HPDE6-E6E7 (cell line): Measurements from ENCODE around the gene POU2AF3.
"Not testable (repeated sequence)": the region's sequence is repeated elsewhere in the genome, so short reads cannot be mapped to it uniquely, and the experiment has no call there.

Experiments used
- DNase-seq: peaks from one replicate; pipeline ENCODE4 v3.0.0; 2011; ENCODE audit warnings: missing footprints; ENCODE audit errors: extremely low spot score

The POU2AF3 gene, protein sequence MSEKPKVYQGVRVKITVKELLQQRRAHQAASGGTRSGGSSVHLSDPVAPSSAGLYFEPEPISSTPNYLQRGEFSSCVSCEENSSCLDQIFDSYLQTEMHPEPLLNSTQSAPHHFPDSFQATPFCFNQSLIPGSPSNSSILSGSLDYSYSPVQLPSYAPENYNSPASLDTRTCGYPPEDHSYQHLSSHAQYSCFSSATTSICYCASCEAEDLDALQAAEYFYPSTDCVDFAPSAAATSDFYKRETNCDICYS

DNA sequence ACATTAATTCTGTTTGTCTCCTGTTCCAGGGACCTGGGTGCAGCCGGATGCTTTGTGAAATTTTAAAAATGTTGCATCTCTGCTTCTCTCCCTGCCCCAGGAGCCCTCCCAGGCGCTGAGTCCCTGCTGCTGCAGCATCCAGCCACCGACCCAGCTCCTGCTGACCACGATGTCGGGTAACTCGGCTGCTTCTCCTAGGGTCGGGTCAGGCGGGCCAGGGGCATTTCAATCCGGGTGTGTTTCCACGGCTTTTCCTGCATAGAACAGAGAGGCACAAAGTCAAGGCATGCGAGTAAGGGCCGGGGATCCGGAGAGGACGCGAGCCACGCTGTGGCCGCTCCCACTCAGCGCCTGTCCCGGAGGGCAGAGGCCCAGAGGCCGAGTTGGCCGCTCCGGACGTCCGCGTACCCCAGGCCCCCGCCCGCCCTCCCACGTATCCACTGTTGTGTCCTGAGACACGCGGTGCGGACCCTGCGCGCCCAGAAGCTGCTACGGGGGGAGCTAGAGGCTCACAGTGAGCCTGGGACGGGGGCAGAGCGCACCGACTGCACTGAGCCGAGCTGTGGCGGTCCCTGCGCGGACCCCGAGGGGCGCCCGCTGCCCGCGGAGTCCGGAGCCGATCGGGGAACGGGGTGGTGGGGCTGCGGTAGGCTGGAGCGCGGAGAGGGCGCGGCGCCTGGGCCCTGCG is at the start of gene POU2AF3:
Gene POU2AF3, plus strand, starts transcription at position 134 of the 688 bp plus-strand sequence. Its CDS starts 36 bp downstream, at position 170.
- no peak for DNase-seq

DNA sequence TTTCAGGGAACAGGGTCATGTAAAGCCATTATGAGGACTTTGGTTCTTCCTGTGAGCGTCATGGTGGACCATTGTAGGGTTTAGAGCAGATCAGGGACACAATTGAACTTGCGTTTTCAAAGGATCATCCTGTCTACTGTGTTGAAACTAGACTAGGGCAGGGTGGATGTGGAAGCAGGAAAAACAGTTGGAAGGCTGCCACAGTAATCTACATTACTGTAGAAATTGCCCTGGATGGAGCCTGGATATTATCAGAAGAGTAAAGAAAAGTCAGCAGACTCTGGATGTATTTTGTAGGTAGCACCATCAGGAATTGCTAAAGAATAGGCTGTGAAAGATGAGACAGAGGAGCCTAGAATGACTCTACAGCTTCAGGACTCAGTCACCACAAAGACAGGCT is 47.4 kb upstream of the POU2AF3 start:
- DNase-seq = no peak

DNA sequence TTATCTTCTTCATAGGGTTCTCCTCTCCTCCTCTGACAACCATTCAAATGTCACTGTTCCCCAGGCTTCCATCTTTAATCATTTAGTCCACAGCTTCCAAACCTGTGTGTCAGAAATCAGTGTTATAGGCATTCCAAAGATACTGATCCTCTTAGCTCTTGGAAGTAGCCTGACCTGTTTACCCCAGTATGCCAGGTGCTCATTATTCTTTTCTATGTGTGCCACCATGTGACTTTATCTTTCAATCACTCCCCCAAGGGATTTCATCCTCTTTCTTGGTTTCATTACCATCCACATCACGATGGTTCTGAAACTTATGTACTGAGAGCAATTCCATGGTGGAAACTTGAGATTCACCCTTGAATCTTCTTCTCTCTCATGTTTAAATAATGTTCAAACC is 45.2 kb upstream of the POU2AF3 start:
- DNase-seq = no peak

DNA sequence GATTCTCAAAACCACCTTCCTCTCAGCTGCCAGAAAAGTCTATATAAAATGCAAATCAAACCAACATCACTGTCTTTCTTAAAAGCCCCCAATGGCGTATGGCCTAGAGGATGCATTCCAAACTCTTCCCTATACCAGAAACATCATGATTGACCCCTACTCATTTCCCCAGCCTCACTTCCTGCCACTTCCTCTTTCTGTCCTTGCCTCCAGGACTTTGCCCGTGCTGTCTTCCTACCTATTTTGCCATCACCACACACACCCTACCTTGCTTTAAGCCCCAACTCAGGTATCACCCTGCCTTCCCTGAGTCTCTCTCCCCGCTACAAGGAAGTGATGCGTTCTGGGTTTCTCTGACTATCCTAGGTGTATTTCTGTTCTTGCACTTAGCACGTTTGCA is 44.7 kb upstream of the POU2AF3 start:
- no peak for DNase-seq

DNA sequence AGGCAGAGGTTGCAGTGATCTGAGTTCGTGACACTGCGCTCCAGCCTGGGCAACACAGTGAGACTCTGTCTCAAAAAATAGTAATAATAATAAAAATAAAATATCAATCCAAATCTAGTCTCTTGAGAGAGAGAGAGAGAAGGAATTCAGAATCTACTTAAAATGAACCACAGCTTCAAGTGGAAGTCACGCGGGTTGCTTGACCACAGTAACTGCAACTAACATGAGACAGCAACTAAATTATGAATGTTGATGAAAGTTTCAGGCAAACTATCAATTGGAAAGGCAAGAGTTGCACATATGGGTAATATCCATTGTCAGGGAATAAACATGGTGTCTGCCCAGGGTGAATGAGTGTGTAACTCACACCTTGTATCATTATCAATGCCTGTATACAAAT is 40.3 kb upstream of the POU2AF3 start:
- DNase-seq = no peak

DNA sequence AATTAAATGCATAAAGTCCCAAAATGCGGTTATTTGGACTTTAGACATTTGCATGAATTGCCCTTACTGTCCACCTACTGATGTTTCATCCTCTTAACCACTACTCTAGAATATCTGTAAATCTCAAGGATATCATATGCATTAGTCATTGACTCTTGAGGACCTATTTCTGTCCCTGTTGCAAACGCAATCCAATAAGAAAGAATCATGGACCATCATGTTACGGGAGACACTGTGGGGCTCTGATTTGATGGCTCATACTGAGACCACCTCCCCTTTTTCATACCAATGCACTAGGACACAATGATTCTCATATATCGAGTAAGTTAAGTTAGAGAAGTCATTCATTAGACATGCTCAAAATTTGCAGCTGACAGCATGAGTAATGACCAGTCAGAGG is 38.5 kb upstream of the POU2AF3 start:
- DNase-seq = no peak

DNA sequence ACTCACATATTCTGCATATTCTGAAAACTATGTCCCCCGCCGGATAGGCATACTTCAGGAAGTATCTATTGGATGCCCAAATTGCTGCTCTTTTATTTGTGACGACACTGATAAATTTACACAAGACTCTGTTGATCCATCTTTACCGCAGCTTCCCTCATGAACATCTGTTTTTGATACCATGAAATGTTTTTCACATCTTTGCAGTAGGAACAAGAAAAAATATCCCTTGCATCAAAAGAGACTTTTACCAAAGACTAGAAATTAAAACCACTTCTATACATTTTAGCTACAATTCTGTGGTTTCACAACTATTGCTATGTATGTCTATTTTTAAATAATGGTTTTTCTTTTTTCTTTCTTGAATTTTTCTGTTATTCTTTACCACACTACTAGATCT is 37.5 kb upstream of the POU2AF3 start:
- DNase-seq = no peak

DNA sequence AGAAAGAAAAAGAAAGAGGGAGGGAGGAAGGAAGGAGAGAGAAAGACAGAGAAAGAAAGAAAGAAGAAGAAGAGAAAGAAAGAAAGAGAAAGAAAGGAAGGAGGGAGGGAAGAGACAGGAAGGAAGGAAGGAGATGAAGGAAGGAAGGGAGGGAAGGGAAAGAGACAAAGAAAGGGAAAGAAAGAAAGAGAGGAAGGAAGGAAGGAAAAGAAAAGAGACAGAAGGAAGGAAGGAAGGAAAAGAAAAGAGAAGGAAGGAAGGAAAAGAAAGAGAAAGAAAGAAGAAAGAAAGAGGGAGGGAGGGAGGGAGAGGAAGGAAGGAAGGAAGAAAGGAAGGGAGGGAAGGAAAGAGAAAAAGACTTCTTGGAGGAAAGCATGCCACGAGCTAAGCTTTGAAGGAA is 33.7 kb upstream of the POU2AF3 start:
- no peak for DNase-seq

DNA sequence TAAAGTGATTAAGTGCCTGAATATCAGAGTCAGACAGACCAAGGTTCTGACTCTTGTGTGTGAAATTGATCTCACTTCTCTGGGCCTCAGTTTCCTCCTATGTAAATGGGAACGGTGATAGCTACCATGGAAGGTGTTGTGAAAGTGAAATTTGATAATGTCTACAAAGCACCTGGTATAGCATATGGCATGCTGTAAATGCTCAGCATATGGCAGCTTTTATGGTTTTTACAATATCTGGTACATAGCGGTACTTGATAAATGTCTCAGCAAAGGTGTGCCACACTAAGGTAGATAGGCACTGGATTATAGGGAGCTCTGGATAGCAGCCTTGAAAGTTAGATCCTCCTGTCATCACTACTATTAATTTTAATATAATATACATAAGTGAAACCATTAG is 32.9 kb upstream of the POU2AF3 start:
- DNase-seq = no peak

DNA sequence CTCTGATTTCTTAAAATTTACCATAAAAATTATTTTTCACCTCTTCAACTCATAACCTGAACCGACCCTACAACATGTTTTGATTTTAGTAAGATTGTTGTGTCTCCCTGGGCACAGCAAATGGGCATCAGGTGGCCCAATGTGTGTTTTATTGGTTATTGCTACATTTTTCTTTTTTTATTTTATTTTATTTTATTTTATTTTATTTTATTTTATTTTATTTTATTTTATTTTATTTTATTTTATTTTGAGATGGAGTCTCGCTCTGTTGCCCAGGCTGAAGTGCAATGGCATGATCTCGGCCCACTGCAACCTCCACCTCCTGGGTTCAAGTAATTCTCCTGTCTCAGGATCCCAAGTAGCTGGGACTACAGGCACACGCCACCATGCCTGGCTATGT is 30.0 kb upstream of the POU2AF3 start:
- not testable (repeated sequence) for DNase-seq

DNA sequence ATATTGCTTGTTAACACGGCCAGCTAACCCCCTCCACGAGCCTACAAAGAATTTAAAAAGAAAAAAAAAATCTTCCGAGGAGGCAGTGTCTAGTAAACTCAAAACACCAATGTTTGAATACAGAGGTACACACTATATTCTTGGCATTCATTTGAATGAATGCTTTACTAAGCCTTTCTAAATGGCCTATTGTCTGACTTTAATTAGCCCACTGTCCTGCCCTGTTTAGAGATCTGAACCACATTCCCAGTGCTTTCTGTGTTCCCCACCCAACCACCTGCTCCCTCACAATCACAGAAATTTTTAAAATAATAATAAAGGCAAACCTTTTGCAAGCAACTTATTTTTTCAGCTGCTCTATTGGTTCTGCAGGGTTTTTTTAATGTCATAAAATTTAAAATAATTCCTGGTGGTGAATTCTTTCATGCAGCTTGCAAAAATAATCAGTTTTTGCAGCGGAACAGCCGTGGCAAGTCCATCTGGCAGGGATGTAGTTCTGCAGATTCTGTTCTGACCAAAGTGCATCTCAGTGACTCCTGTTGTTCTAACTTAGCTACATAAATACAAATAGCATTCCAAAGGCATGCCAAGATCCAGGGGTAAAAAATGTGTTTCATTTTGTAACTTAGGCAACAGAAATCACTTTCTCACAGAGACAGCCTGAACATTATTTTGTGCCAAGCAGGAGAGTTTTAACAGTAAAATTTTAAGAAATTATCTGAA is 29.0 kb upstream of the POU2AF3 start:
- no peak for DNase-seq

DNA sequence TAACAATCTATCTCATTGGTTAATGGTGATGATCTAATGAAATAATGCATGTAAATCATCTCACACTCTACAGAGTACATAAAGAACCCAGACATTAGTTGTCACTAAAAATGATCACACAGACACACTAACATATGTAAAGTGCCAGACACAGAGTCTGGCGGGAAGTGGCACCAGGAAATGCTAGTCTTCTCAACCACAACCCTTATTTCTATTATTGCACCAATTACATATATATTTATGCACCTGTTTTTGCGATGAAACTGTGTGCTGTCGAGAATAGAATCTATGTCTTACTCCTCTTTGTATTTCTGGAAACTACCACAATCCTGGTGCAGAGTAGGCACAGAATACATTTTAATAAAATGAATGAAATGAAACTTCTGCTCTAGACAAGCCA is 25.9 kb upstream of the POU2AF3 start:
- no peak for DNase-seq

DNA sequence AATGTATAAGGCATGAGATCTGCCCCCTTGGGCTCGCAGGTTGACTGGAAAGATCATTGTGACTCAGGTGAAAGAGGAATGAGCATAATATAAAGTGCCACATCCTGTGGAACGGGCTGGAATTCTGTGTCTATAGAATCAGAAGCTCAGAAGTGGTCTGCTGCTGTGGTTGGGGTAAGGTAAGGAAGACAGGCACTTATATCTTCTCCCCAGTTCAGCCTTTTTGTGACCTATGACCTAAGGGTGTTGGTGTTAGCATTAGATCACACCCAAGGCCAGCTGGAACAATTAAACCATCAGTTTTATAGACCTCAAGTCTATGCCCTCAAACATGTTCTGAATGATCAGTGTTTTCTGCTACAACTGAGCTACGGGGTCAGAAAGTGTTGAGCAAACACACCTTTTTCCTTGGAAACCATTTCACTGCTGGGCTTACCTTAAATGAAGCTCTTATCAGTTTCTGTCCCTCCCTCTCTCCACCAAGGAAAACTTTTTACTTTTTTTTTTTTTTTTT is 15.7 kb upstream of the POU2AF3 start:
- DNase-seq = no peak

DNA sequence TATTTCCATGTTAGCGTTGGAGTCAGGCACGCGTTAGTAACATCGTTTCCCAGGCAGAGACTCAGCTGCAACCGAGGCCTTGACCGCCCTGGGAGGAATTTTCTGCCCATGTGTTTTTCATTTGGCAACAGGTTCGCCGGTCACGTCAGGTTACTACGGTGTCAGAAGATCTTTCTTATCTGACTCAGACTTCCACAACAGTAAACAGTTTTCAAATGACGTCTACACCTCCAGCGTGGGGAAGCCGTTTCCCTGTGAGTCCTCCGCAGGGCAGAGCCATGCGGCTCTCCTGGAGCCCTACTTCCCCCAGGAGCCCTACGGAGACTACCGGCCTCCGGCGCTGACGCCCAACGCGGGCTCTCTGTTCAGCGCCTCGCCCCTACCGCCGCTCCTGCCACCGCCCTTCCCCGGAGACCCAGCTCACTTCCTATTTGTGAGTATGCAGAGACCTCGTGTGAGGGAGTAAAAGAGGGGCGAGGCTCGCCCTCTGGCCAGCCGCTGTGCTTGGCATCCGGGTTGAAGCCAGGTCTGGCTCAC is 14.3 kb upstream of the POU2AF3 start:
- no peak for DNase-seq

DNA sequence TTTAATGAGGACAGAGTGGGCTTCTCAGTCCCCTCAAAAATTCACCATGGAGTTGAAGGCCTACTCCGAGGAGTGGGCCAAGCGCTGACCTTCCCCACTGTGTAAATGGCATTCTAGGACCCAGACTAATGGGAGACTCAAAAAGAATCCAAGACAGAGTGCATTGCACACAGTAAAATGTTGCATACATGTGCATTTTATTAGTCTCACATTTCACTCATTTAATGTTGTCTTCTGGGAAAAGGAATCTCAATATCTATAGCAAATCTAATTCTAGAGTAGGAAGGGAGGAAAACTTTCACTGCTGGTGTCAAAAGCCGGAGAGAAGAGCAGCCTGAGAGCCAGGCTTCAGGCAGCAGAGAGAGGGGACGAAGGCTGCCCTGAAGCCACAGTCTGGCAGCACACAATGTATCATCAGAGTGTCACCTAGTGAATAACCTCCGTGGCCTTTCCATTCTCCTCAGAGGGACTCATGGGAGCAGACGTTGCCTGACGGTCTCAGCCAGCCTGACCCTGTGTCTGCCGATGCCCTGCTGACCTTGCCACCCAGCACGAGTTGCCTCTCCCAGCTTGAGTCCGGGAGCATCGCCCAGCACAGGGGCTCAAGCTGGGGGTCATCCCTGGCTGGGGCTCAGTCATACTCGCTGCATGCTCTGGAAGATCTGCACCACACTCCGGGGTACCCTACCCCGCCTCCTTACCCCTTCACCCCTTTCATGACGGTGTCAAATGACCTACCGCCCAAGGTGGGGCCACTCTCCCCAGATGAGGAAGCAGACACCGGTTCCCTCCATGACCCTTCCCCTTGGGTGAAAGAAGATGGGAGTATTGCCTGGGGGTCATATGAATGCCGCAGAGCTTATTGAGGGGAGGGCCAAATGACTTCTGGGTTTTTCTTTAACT is 12.9 kb upstream of the POU2AF3 start:
- no peak for DNase-seq

DNA sequence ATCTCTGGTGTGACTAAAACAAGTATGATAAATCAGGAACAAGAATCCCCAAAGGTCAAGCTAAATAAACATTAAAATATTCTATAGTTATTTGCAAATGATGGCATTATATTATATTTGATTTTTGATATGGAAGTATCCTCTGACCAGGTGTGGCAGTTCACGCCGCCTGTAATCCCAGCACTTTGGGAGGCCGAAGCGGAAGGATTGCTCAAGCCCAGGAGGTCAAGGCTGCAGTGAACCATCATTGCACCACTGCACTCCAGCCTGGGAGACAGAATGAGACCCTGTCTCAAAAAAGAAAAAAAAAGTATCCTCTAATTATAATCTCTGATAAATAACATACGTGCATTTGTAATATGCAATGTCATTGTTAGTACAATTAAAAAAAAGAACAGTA is 6.6 kb upstream of the POU2AF3 start:
- DNase-seq = no peak

DNA sequence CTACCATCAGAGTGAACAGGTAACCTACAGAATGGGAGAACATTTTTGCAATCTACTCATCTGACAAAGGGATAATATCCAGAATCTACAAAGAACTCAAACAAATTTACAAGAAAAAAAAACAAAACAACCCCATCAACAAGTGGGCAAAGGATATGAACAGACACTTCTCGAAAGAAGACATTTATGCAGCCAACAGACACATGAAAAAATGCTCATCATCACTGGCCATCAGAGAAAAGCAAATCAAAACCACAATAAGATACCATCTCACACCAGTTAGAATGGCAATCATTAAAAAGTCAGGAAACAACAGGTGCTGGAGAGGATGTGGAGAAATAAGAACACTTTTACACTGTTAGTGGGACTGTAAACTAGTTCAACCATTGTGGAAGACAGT is 5.9 kb upstream of the POU2AF3 start:
- DNase-seq = not testable (repeated sequence)

DNA sequence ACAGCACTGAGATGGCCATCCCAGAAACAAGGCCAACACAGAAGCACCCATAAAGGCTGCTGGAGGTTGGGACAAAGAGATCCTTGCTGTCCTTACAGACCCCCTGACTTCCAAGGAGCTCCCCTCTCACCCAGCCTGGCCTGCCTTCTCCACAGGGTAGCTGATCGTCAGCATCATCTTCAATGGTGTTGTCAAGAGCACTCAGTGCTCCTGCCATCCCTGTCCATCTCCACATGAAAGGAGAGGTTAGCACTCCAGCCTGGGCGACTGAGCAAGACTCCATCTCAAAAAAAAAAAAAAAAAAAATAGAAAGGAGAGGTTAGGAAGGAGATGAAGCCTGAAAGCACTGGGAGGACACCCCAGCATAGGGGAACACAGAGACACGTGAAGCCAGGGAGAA is 2.1 kb upstream of the POU2AF3 start:
- no peak for DNase-seq

DNA sequence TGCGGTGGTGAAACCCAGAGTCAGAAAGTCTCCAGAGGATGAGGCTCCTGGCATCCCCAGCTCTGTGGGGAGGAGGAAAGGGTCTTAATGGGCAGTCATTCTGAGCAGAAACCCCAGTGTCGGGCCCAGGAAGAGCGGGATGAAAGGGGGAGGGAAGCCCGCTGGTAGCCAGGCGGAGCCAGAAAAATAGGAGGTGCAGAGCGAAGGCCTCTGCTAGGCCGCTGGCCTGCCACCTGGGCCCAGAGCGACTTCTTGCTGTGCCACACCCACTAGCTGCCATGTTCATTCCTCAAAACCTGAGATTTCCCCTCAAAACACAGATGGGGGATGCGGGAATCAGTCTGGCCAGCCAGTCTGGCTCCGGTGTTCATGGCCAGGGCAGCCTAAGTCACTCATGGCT is 650 bp upstream of the POU2AF3 start:
- DNase-seq = no peak

DNA sequence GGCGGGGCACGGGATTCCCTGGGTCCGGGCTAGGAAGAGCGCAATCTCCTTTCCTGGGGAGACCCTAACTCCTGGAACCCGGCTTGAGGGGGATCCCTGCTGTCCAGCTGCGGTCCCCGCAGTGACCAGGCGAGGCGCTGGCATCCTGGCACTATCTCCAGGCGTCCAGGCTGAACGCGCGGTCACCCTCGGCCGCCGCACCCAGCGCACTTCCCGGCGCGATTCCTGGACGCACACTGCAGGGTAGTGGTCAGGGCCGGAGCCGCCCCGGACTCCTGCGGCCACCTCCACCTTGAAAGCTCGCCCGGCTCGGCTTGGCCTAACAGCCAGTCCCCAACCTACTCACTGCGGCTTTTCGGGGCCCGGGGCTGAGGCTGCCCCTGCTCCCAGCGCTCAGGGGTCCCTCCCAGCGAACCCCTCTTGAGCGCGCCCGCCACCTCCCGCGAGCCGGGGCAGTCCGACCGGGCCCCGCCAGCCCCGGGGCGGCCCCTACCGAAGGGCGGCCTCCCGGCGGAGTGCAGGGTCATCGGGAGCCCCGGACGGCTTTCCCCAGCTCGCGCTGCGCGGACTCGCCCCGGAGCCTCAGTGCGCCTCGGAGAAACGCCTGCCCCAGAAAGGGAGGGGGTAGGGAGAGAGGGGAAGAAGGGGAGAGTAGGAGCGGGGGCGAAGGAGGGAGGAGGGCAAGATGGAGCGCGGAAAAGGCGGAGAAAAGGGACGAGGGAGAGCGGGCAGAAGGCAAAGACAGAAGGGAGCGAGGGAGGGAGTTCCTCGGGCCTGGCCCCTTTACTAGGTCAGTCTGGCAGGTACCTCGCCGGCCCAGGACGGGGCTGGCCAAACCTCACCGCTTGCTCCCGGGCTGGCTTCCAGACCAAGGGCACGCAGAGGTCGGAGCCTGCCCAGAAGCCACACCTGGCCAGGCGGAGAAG is 1.0 kb downstream of the POU2AF3 start:
- DNase-seq = no peak
